Left lobe of liver (tissue), 2 donors: Measurements from ENCODE around the gene USP49. TPM values are rescaled to one million over a fixed set of nuclear protein-coding genes. Genes with fewer than 3 reads are reported as not detected.
A peak's percentile ranks its signal among the peaks of the same experiment; 100 is the strongest.
"Not testable (repeated sequence)": the region's sequence is repeated elsewhere in the genome, so short reads cannot be mapped to it uniquely, and the experiment has no call there.

ENCODE experiments used
- ATAC-seq: fragments of 200-7000 bp; cut with Tn5 transposase; one replicate; pipeline ENCODE4 v1.9.1; 2020; ENCODE audit warnings: mild to moderate bottlenecking, moderate library complexity
- DNase-seq: peaks from one replicate; pipeline ENCODE4 v3.0.0-alpha.2; 2020; ENCODE audit warnings: low spot score
- total RNA-seq: library from RNA; stranded (reverse); gene quantifications from one replicate; pipeline ENCODE4 v1.2.1, GENCODE V29; 2021
- donor health status: DM: no; HTN: no; CAD: no; lungs with moderate emphysema.
- donor health status: DM: no; HTN: yes; CAD: no.

Gene USP49
- total RNA-seq, 1 donor from 2014 or later, result 1.9 TPM

DNA sequence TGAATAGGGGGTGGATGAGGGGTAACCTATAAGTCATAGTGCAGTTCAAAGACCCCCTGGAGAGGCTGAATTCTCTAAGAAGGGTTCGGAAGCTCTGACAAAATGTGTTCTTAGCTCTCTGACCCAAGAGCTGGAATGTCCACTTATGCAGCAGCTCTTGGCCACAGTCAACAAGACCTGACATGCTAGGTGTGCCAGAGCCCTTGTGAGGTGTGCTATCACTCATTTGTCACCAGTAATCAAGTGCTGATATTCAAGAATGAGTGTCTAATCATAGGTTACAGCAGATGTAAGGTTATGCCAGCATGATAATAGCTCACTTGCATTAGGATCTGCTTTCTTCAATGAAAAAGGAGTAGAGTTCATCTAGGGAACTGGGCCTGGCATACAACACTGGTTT lies 79.6 kb downstream of the USP49 start:
- no peak for DNase-seq
- no peak for ATAC-seq

DNA sequence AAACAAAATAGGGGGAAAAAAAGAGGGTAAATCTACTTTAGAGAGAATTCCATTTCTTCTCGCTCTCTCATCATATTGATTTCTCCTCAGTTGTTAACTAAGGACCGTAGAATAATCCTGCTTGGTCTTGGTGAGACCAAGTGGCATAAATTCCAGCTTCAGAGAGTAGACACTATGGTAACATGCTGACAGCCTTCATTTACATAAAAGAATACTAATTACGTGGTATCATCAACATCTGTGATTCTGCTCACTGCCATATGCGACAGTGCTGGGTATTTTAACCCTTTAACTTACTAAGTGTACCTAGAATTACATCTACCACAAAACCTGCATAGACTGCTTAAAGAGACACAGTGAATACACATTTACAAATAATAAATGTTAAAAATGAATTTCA lies 80.5 kb downstream of the USP49 start:
- ATAC-seq (no peak), DNase-seq (no peak)

DNA sequence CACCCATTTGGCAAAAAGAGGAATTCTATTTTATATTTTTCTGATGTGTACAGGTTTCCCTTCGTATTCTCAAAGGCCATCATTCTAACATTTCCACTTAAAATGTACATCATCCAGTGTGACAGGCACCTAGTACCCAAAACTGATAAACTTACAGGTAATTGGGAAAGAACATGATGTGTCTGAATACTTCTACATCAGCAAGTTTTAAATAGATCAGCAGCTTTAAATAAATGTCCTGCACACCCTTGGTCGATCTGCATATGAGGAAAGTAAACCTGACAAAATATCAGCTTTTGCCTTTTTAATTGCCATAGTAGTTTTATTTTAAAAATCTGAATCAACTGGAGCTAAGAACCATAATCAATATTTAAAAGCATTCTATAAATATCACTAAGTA lies 81.2 kb downstream of the USP49 start:
- DNase-seq (no peak), ATAC-seq (no peak)

DNA sequence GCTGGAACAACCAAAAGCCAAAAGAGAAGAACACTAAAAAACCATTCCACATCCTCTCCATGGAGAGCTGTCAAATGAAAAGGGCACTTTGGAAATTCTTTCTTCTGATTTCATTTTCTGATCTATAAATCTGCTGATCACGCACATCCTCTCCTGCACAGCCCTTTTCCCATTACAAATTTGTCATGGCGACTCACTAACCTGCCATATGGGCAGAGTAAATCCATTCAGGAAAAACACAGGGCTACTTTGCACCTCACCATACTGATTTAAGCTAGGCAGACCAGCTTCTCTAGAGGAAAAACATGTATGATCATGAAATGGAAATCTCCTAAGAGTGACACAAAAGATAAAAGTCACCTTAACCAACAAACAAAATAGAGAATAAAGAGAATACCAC lies 81.7 kb downstream of the USP49 start:
- DNase-seq (no peak), ATAC-seq (no peak)

DNA sequence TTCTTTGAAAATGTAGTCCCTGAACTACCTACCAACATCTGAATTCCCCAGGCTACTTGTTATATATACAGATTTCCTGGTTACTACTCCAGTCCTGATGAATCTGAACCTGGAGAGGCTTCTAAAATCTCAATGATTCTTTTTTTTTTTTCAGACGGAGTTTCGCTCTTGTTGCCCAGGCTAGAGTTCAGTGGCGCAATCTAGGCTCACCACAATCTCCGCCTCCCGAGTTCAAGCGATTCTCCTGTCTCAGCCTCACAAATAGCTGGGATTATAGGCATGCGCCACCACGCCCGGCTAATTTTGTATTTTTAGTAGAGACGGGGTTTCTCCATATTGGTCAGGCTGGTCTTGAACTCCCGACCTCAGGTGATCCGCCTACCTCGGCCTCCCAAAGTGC lies 83.2 kb downstream of the USP49 start:
- DNase-seq, ATAC-seq: not testable (repeated sequence)

DNA sequence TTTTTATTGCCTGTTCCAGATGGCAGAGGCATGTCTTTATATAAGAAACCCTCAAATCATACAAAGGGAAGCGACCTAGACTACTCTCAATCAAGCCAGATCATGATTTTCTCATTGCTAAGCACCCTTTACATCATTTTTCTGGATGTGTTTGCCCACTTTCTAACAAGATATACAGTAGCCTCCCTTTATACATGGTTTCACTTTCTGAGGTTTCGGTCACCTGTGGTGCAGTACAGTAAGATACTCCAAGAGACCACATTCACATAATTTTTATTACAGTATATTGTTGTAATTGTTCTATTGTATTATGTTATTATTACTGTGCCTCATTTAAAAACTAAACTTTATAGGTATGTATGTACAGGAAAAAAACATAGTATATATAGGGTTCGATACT lies 84.1 kb downstream of the USP49 start:
- DNase-seq (no peak), ATAC-seq (no peak)

DNA sequence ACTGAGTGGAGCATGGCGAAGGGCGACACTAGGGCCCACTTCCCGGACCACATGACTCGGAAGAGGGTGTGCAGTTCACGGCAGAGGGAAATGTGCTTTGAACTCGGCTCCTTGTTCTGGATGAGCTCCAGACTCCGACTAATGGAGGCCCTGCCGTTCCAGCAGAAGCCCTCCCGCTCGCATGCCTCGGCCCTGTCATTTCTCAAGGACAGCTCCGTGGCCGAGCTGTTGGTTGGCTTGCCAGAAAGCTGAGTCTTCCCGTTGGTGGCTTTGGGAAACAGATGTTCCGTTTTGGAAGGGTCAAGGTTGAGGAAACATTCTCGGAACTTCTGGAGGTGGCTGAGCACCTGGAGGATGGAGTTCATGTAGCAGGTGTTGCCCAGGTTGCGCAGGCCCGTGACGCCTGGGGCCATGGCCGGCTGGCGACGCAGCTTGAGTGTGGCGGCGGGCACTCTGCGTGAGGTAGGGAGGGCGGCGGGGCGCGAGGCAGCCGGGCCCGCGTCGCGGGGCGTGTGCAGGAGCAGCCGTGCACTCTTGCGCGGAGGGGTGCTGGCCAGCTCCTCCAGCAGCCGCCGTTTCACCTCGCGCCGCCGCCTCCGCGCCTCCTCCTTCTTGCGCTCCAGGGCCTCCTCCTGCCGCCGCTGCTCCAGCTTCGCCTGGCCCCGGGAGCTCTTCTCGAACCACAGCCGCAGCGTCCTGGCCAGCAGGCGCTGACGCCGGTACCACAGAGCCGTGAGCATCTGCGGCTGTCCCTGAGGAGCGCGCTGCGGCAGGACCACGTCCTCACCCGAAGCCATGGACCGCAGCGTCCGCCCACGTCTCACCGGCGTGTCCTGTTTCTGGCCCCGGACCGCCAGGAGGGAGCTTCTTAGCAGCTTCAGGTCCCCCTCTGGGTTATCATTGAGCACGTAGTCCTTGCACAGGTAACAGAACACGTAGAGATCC lies 89.1 kb downstream of the USP49 start:
- DNase-seq (no peak), ATAC-seq (no peak)

DNA sequence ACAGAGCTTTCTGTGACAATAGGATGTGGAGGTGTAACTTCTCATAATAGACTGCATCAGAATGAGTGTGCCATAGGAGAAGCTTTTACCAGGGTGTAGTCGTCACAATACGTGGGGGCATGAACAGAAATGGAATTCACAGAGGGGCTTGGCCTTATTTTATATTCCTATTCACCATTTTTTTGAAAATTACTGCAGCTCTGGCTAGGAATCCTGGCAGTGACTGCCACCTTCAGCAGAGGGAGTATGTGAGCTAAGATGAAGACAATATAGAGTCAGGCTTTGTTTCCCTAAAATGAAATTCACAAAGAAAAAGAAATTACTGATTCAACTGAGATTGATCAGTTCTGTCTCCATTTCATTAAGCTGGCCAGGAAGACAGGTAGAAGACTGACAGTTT lies 93.8 kb downstream of the USP49 start:
- ATAC-seq (no peak), DNase-seq (no peak)

DNA sequence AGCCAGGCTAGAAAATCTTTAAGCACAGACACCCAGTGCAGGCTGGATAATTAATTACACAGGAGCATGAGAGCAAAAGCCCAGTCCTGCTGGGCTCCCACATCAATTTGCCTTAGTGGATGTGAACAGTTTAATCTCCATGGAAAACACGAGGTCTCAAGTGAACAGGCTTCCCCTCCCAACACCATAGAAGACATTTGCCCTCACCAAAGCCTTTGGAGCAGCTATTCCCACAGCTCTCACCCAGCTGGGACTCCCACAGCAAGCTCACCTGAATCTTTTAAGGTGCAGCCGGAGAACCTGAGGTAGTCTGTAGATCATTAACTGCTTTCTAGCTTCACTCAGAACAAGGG lies 95.6 kb downstream of the USP49 start:
- no peak for DNase-seq
- ATAC-seq, result no peak

DNA sequence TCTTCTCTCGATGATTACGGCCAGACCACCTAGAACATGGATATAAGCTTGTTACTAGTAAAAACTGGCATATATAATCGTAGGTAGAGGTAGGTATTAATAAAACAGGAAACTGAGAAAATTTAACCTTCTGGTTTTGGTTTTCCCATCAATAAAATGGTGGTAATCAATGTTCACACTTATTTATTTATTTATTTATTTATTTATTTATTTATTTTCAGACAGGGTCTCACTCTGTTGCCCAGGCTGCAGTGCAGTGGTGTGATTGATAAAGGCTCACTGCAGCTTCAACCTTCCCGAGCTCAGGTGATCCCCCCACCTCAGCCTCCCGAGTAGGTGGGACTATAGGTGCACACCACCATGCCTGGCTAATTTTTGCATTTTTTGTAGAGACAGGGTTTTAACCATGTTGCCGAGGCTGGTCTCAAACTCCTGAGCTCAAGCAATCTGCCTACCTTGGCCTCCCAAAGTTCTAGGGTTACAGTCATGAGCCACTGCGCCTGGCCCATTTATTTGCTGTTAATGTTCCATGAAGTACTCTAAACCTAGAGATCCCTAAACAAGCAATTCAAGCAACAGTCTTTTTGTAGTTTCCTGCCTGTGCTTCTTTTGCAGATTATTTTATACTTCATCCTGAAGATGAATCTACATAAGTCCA lies 96.1 kb downstream of the USP49 start:
- no peak for ATAC-seq
- DNase-seq, result no peak

DNA sequence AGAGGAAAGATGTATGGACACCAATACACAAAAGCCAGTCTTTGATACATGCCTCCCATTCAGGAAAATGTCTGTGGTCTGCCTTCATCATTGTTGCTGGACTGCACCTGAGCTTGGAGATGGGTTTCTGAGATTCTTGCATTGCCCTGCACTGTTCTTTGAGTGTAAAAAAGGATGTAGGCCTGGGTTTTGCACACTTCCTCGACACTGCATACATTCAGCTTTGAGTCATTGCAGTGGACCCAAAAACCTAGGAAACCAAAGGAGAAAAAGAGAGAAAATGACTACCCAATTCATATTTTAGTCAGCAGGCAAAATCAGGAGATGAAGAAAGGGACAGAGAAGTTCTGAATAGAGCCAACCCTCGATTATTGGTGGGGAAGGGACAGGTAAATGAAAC lies 98.7 kb downstream of the USP49 start:
- no peak for ATAC-seq
- DNase-seq, result no peak

DNA sequence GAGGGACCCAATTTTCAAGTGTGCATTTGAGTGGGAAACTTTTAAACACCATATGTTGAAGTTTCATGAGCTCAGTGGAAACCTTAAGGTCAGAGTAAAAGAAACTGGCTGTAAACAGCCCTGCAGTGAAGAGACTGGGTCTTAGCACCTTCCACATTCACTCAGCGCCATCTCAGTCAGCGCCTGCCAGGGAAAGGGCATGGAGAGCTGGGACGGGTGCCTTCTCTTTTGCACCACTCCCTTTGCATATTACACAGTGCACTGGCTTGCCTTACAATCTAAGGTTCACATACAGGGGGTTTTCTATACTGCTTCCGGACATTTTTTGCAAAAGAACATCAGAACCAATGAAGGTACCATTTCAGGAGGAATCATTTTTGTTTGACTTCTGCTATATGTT lies 103.2 kb downstream of the USP49 start:
- DNase-seq (no peak), ATAC-seq (no peak)

DNA sequence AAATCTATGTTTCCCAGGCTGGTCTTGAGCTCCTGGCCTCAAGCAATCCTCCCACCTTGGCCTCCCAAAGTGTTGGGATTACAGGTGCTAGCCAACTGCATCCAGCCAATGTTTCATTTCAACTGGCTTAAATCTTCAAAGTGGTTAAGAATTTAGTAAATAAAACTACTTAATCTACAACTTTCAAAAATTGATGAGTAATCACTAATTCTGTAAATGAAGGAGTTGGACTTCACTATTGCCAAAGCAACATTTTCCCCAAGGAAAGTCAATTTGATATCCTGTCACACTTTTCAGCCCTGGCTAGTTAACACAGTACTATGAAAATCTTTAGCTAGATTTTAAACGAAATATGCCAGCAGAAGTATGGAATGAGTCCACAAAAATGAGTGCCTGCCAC lies 103.9 kb downstream of the USP49 start:
- ATAC-seq (no peak), DNase-seq (no peak)

DNA sequence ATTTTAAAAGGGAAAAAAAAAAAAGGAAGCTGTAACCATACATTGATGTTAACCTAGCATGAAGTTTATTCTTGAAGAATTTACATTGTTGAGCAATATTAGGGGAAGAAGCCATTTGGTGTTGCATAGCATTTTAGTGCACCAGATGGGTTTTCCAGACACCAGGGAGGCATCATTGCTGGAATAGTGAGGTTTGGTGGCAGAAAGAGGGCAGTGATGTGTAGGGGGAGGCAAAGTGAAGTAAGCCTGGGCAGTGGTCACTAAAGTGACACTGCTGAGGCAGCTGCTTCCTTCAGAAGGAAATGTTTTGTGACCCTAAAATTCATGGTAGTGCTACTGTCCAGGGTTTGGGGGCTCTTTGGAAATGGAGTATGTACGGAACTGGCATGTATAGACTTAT lies 105.1 kb downstream of the USP49 start:
- no peak for DNase-seq
- no peak for ATAC-seq

DNA sequence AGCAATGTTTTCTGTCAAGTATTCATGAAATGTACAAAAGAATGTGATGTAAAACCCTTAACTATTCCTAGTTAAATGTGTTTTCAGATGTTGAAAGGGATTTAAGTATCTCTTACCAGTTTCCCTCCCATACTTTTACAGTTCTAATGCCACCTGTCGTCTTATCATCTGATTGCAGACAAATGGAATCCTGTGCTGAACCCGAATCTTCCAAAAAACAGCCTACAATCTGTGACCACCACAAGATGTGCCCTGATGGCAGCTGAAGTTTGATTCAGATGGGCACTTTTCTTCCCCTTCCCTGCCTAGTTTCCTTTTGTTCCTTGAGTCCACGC lies 105.8 kb downstream of the USP49 start:
- no peak for ATAC-seq

DNA sequence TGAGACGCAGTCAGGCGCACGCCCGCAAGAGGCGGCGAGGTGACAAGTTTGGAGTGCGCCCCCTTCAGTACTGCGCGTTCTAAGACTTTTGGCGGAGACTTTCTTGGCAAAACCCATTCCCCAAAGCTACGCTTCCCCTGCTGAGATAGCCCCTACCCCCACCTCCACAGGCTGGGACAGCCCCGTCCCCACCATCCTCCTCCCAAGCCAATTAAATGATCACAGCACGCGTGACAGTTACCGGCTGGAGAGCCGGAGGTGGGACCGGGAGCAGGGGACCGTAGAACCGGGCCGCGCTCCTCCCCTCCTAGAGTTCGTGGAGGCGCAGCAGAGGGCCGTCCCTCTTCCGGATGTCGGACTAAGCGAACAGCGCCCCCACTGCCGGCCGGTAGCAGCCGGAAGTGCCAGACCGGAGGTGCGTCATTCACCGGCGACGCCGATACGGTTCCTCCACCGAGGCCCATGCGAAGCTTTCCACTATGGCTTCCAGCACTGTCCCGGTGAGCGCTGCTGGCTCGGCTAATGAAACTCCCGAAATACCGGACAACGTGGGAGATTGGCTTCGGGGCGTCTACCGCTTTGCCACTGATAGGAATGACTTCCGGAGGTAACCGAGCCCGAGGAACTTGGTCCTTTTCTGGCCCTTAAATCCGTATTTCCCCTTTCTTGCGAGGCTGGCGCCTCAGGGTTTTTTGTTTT lies 107.8 kb downstream of the USP49 start, which contains the start of gene TOMM6:
Gene TOMM6, plus strand, starts transcription at position 476 of the 699 bp plus-strand sequence. Its CDS starts 4 bp downstream, at position 480.
- peak; percentile 84 for ATAC-seq
- DNase-seq, result peak; percentile 98

More for the DNA sequence above, 105.8 kb downstream of the USP49 start:
- DNase-seq, result no peak

DNA sequence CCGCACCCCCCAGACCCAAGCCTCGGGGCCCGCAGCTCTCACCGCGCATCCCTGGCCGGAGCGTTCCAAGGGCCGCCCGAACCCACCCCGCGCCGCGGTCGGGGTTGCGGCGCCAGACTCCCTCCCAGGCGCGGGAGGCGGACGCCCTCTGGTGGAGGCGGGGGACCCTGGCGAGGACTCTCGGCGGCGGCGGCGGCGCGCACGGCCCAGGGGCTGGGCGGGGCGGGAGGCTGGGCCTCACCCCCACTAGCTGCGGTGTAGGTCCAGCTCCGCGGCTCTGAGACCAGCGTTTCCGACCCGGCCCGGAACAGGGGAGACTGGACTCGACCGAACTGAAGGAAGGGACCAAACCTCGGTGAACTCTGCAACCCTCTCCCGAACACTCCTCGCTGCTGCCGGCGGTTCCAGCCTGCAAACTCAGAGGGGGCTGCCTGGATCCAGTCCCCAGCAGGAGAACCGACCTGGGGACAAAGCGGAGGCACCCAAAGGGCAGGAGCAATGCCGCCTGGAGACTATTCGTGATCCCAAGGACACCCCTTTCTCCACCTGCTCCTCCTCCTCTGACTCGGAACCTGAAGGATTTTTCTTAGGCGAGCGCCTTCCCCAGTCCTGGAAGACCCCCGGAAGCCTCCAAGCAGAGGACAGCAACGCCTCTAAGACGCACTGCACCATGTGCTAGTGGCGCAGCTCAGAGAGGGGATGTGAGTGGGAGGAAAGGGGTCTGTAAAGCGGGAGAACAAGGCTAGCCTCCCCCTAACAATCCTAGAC lies 108.5 kb downstream of the USP49 start:
- ATAC-seq, result peak; percentile 89

DNA sequence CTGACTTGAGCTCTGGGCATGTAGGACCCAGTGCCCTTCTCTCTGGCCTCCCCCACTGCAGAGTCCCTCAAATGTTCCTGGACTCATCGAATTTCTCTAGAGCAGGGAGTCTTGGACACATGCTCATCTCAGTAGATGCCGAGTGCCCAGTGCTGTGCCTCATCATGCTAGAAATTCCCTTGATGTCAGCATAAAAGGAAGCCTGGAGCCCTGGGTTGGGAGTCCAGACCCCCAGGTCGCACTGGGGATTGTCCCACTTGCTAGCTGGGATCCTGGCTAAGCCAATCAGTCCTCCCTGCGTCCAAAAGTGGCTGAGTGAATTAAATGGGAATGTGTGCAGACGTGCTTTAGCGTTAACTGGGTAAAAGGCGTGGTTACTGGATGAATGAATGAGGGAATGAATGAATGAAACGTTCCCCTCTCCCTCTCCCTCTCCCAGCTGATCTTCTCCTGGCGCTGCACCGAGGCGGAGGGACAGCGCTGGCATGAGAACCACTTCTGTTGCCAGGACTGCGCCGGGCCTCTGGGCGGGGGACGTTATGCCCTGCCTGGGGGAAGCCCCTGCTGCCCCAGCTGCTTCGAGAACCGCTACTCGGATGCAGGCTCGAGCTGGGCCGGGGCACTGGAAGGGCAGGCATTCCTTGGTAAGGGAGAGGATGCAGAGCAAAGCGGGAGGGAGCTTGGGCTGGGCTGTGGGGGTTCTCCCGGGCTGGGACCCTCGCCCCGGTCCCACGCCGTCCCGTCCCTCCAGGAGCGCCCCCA lies 109.3 kb downstream of the USP49 start:
- peak; percentile 1 for ATAC-seq
- DNase-seq, result no peak

More for the DNA sequence above, 108.5 kb downstream of the USP49 start:
- peak; percentile 90 for DNase-seq

DNA sequence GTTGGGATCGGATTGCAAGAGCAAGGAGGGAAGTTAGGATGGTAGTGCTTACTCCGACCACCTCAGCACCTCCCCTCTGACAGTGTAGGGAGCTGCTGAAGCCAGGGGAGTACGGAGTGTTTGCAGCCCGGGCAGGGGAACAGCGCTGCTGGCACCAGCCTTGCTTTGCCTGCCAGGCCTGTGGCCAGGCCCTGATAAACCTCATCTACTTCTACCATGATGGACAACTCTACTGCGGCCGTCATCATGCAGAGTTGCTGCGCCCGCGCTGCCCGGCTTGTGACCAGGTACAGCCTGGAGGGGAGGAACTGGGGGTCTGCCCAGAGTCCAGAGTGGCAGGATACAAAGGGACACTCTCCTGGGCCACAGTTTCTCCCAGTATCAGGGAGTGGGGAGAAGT lies 109.9 kb downstream of the USP49 start:
- DNase-seq (no peak), ATAC-seq (no peak)

DNA sequence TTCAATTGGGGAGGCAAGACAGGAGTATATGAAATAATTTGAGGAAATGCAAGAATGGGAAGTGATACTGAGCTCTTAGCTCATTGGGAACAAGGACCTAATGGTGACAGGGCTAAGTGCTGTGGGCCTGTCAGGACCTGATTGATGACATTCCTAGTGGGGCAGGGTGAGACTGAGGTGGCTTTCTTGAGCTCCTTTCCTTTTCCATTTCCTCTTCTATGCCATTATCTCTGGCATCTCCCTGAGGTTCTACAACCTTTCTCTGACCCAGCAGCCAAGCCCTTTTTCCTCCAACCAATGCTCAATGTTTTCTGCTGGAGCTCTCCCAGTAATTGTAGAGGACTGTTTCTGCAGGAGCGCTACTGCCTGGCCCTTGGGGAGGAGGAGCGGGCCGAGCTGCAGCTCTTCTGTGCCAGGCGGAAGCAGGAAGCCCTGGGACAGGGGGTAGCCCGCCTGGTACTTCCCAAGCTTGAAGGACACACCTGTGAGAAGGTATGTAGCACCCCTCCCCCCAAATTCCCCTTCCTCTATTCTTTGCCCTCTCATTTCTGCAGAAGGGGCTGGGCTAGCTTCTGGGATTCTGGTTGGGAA lies 110.5 kb downstream of the USP49 start:
- no peak for ATAC-seq
- no peak for DNase-seq
